Gastroesophageal sphincter (tissue), 4 donors: ENCODE data around the gene ISM1. TPM values are rescaled to one million over a fixed set of nuclear protein-coding genes. Genes with fewer than 3 reads are reported as not detected.

Source experiments
- ATAC-seq: fragments of 150-250 bp; one replicate; pipeline ENCODE4 v1.9.1; 2016; ENCODE audit warnings: mild to moderate bottlenecking, moderate library complexity
- H3K27ac ChIP-seq, 4 donors: fragments of 200-600 bp; sonication (generic) in 3 of 4; 1 replicate in 3 of 4; 2 replicates in 1 of 4; pipeline ENCODE4 v1.5.1; 2016 to 2019
- H3K27me3 ChIP-seq: fragments of 200-600 bp; sonication (generic); one replicate; pipeline ENCODE4 v1.5.1; 2019
- H3K36me3 ChIP-seq, 2 donors: fragments of 200-600 bp; sonication (generic); one replicate each; pipeline ENCODE4 v1.5.1; 2019; ENCODE audit warnings: control low read depth in 1 of 2
- H3K4me1 ChIP-seq, 3 donors: fragments of 200-600 bp; sonication (generic); 1 replicate in 2 of 3; 2 replicates in 1 of 3; pipeline ENCODE4 v1.5.1; 2016 to 2019; ENCODE audit warnings: control low read depth in 2 of 3
- H3K4me3 ChIP-seq, 2 donors: fragments of 200-600 bp; sonication (generic); one replicate each; pipeline ENCODE4 v1.5.1; 2019; ENCODE audit warnings: mild to moderate bottlenecking in 1 of 2, moderate library complexity in 1 of 2
- H3K9me3 ChIP-seq, 3 donors: fragments of 200-600 bp; sonication (generic); one replicate each; pipeline ENCODE4 v1.5.1; 2017 to 2019; ENCODE audit warnings: control low read depth in 2 of 3
- CTCF ChIP-seq, 4 experiments: fragments of 200-600 bp in 2 of 4; fragments of 450-650 bp in 2 of 4; sonication (generic) in 1 of 4; IDR thresholded peaks; one replicate each; pipeline ENCODE4 v1.5.1; 2017 to 2019; ENCODE audit warnings: antibody characterized with exemption in 4 of 4, mild to moderate bottlenecking in 2 of 4, moderate library complexity in 2 of 4
- EP300 ChIP-seq: sonication (generic); formaldehyde crosslinking; IDR thresholded peaks from one replicate; pipeline ENCODE4 v1.6.1; 2017; ENCODE audit warnings: antibody characterized with exemption, mild to moderate bottlenecking
- POLR2A ChIP-seq, 2 donors: fragments of 450-650 bp; IDR thresholded peaks; one replicate each; pipeline ENCODE4 v1.6.1; 2017; ENCODE audit warnings: antibody characterized with exemption in 2 of 2, mild to moderate bottlenecking in 2 of 2, moderate library complexity in 1 of 2
- POLR2AphosphoS5 ChIP-seq: sonication (generic); formaldehyde crosslinking; IDR thresholded peaks from one replicate; pipeline ENCODE4 v1.6.1; 2017; ENCODE audit warnings: antibody characterized with exemption
- WGBS, 2 donors: methylation state at CpG; one replicate each; pipeline ENCODE4 v1.1.5; 2018; ENCODE audit warnings: low coverage in 1 of 2; 5-methylcytosine and 5-hydroxymethylcytosine counted together
- total RNA-seq, 4 donors: library from RNA; depleted of rRNA; stranded (reverse); fragments of >200 nt; gene quantifications; one replicate each; pipeline ENCODE4 v1.1.0, GENCODE V29; 2016

Gene ISM1
- total RNA-seq, 4 donors from 2014 or later: 3.6 to 8.1 (median 6.4) TPM

DNA sequence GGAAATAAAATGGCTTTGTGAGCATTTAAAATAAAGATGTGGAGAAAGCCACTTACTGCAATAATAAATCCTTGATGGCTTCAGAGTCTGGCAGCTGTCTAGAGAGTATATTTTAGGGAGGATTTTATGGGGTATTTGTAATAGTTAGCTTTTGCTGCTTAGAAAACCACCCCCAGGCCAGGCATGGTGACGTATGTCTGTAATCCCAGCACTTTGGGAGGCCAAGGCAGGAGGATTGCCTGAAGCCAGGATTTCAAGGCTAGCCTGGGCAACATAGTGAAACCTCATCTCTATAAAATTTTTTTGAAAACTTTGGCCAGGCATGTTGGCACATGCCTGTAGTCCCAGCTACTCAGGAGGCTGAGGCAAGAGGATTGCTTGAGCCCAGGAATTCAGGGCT is 63.8 kb downstream of the ISM1 start:
- WGBS, 2 donors: 92% methylated on average over 1 of the region's 1 CpG; no CpG with 5 or more reads in 1 of the 2 donors
- TF ChIP-seq POLR2A (IDR thresholded peaks at IDR 0.05): no peak
- no peak for TF ChIP-seq CTCF (IDR thresholded peaks at IDR 0.05)
- Histone ChIP-seq H3K4me3 (no peak overlapping the region), H3K27ac (no peak overlapping the region), H3K27me3 (no peaks in the 10 kb centered on the region), H3K4me1 (no peaks in the 10 kb centered on the region), H3K9me3 (no peaks in the 10 kb centered on the region), H3K36me3 (no peaks in the 10 kb centered on the region)
- no peak for ATAC-seq

- 88% methylated on average over 2 of the region's 6 CpGs; no CpG with 5 or more reads in 1 of the 2 donors for WGBS, 2 donors
- no peak overlapping the region for H3K4me3 ChIP-seq
- no peak for ATAC-seq
- H3K4me1 ChIP-seq: no peaks in the 10 kb centered on the region
- H3K27ac ChIP-seq: no peak overlapping the region
- H3K27me3 ChIP-seq: no peaks in the 10 kb centered on the region
- TF ChIP-seq EP300: no peak
- no peak for TF ChIP-seq POLR2A (IDR thresholded peaks at IDR 0.05)
- TF ChIP-seq CTCF (IDR thresholded peaks at IDR 0.05): no peak
- TF ChIP-seq POLR2AphosphoS5: no peak
- no peaks in the 10 kb centered on the region for H3K9me3 ChIP-seq
- no peaks in the 10 kb centered on the region for H3K36me3 ChIP-seq
These were observed 64.3 kb downstream of the ISM1 start for GRCh38 chr20:13285408-13285807.

DNA sequence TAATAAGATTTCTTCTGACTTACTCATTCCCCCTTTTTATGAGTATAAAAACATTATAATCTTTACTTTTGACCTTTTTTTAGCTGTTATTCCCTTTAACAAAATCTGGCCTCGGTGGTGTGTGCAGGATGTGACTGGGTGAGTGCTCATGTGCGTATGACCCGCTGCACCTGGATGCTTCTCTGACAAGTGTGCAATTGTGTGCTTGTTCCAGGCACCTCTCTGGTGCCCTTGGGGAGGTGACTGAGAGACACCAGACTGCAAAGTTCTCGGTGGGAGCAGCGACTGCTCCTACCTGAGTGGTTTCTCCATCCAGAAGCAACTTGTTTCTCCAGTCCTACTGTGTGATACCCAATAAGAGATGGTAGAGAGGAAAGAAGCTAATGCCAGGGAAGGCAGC is 65.0 kb downstream of the ISM1 start:
- Histone ChIP-seq H3K36me3 (no peaks in the 10 kb centered on the region), H3K9me3 (no peaks in the 10 kb centered on the region), H3K4me3 (no peak overlapping the region), H3K4me1 (no peaks in the 10 kb centered on the region), H3K27me3 (no peaks in the 10 kb centered on the region), H3K27ac (no peak overlapping the region)
- TF ChIP-seq POLR2AphosphoS5: no peak
- WGBS, 2 donors: 100% methylated on average over 1 of the region's 5 CpGs; no CpG with 5 or more reads in 1 of the 2 donors
- ATAC-seq: no peak

GRCh38 chr20:13286607-13287006 is 65.5 kb downstream of the ISM1 start:
- TF ChIP-seq EP300 (no peak), POLR2AphosphoS5 (no peak), CTCF (IDR thresholded peaks at IDR 0.05) (no peak), POLR2A (IDR thresholded peaks at IDR 0.05) (no peak)
- no peak for ATAC-seq
- H3K27ac ChIP-seq: no peak overlapping the region
- H3K36me3 ChIP-seq: no peaks in the 10 kb centered on the region
- no peak overlapping the region for H3K4me3 ChIP-seq
- H3K27me3 ChIP-seq: no peaks in the 10 kb centered on the region
- WGBS, 2 donors: 100% methylated on average over 3 of the region's 7 CpGs; no CpG with 5 or more reads in 1 of the 2 donors
- no peaks in the 10 kb centered on the region for H3K9me3 ChIP-seq
- no peaks in the 10 kb centered on the region for H3K4me1 ChIP-seq

DNA sequence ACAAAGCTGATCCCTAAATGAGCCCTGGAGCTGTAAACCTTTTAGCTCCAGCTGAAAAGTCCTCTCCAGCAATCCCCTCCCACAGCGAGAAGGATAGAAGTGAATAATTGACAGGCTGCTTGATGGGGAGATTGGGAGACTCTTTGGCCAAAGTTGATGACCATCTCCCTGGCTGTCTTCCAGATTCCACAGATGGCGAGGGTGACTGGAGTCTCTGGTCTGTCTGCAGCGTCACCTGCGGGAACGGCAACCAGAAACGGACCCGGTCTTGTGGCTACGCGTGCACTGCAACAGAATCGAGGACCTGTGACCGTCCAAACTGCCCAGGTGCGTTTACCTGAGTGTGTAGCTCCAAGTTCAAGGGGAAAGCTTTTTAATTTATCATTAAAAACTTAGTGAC is 67.3 kb downstream of the ISM1 start:
- H3K4me1 ChIP-seq: no peaks in the 10 kb centered on the region
- no peak for ATAC-seq
- no peak overlapping the region for H3K4me3 ChIP-seq
- 93 to 97% methylated on average over 10 to 12 of the region's 12 CpGs for WGBS, 2 donors
- no peaks in the 10 kb centered on the region for H3K36me3 ChIP-seq
- H3K9me3 ChIP-seq: no peaks in the 10 kb centered on the region
- no peak overlapping the region for H3K27ac ChIP-seq
- H3K27me3 ChIP-seq: no peaks in the 10 kb centered on the region
- no peak for TF ChIP-seq CTCF (IDR thresholded peaks at IDR 0.05)
- no peak for TF ChIP-seq EP300
- TF ChIP-seq POLR2A (IDR thresholded peaks at IDR 0.05): no peak
- no peak for TF ChIP-seq POLR2AphosphoS5

DNA sequence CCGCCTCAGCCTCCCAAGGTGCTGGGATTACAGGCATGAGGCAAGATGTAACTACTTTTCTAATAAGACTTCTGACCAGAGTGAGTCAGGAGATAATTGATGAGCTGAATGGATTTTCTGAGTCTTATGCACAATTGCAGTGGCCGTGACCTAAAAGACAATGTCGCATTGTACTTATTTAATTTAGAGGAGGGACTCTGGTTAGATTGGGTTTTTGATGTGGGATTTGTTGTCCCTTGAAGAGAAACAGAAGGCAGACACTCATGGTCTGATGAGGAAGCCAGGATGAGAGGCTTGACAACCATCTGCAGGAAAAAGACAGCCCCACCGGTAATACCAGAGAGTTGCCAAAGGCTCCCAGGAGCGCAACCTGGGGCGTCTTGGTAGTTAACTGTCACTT is 68.0 kb downstream of the ISM1 start:
- Histone ChIP-seq H3K4me3 (no peak overlapping the region), H3K4me1 (no peaks in the 10 kb centered on the region), H3K9me3 (no peaks in the 10 kb centered on the region), H3K36me3 (no peaks in the 10 kb centered on the region), H3K27me3 (no peaks in the 10 kb centered on the region), H3K27ac (no peak overlapping the region)
- ATAC-seq: no peak
- TF ChIP-seq POLR2AphosphoS5: no peak
- no peak for TF ChIP-seq POLR2A (IDR thresholded peaks at IDR 0.05)
- TF ChIP-seq EP300: no peak
- no peak for TF ChIP-seq CTCF (IDR thresholded peaks at IDR 0.05)
- 92 to 93% methylated on average over 5 to 6 of the region's 6 CpGs for WGBS, 2 donors
